Bronchial epithelial cell (primary cell): ENCODE measurements around the gene XPNPEP1. TPM values are rescaled to one million over a fixed set of nuclear protein-coding genes. Genes with fewer than 3 reads are reported as not detected.

Experiments
- DNase-seq: peaks from one replicate; pipeline ENCODE4 v3.0.0-alpha.2; 2010; ENCODE audit warnings: low read depth
- FAIRE-seq: peaks from 2 replicates; lab custom pipeline; 2011; peaks lifted over from hg19 to GRCh38; lab: Jason Lieb, UNC
- H3K27me3 ChIP-seq: 2 replicates; pipeline ENCODE4 v1.5.1; 2011; ENCODE audit warnings: low read length; ENCODE audit not compliant: control insufficient read depth, insufficient read depth
- H3K36me3 ChIP-seq: 2 replicates; pipeline ENCODE4 v1.5.1; 2011; ENCODE audit warnings: low read length; ENCODE audit not compliant: control insufficient read depth, insufficient read depth
- H3K4me3 ChIP-seq: 2 replicates; pipeline ENCODE4 v1.5.1; 2011; ENCODE audit warnings: mild to moderate bottlenecking, low read depth, low read length, control low read depth
- CTCF ChIP-seq: IDR thresholded peaks from 2 replicates; pipeline ENCODE4 v1.5.1; 2011; ENCODE audit warnings: mild to moderate bottlenecking, moderate library complexity, low read length, control low read depth, inconsistent platforms; ENCODE audit not compliant: insufficient read depth, severe bottlenecking
- total RNA-seq: library from RNA; depleted of rRNA; stranded (reverse); fragments of >200 nt; gene quantifications from 2 replicates; pipeline ENCODE4 v1.2.1, GENCODE V29; 2014

XPNPEP1 gene
- total RNA-seq, 1 donor from 2014 or later = 76.6 TPM

- no peaks in the 10 kb centered on the region for H3K36me3 ChIP-seq
- no peak for FAIRE-seq
Measured at GRCh38 chr10:109898007-109898406, 25.3 kb downstream of the XPNPEP1 start.

GRCh38 chr10:109895848-109896247 is 27.5 kb downstream of the XPNPEP1 start:
- H3K36me3 ChIP-seq = peaks cover 5% of the 10 kb centered on the region
- TF ChIP-seq CTCF = no peak
- H3K4me3 ChIP-seq = no peak overlapping the region
- no peaks in the 10 kb centered on the region for H3K27me3 ChIP-seq
- peak; percentile 51 for DNase-seq
- no peak for FAIRE-seq

More at GRCh38 chr10:109898007-109898406, 25.3 kb downstream of the XPNPEP1 start:
- Histone ChIP-seq H3K4me3 (no peak overlapping the region), H3K27me3 (no peaks in the 10 kb centered on the region)
- DNase-seq = no peak
- TF ChIP-seq CTCF = no peak

- peaks cover 5% of the 10 kb centered on the region for H3K36me3 ChIP-seq
Measured at GRCh38 chr10:109895095-109895818, 28.1 kb downstream of the XPNPEP1 start.

GRCh38 chr10:109894516-109894915 is 28.8 kb downstream of the XPNPEP1 start:
- DNase-seq (peak; percentile 92), FAIRE-seq (no peak)
- no peak for TF ChIP-seq CTCF
- Histone ChIP-seq H3K27me3 (no peaks in the 10 kb centered on the region), H3K36me3 (peaks cover 5% of the 10 kb centered on the region), H3K4me3 (no peak overlapping the region)

More at GRCh38 chr10:109895095-109895818, 28.1 kb downstream of the XPNPEP1 start:
- Histone ChIP-seq H3K27me3 (no peaks in the 10 kb centered on the region), H3K4me3 (no peak overlapping the region)
- DNase-seq = no peak
- TF ChIP-seq CTCF = no peak
- no peak for FAIRE-seq

GRCh38 chr10:109893386-109893785 is 29.9 kb downstream of the XPNPEP1 start:
- H3K27me3 ChIP-seq = no peaks in the 10 kb centered on the region
- no peak overlapping the region for H3K4me3 ChIP-seq
- DNase-seq = no peak
- no peak for FAIRE-seq
- peaks cover 5% of the 10 kb centered on the region for H3K36me3 ChIP-seq
- TF ChIP-seq CTCF = no peak
